Activated CD4-positive, alpha-beta T cell treated with anti-CD3 and anti-CD28 coated beads, Interleukin-2, amount 10 ng/mL, durations not matched to agents 24 days and 14 days (primary cell): Measurements from ENCODE around the gene SHKBP1. TPM values are rescaled to one million over a fixed set of nuclear protein-coding genes. Genes with fewer than 3 reads are reported as not detected.
A peak's percentile ranks its signal among the peaks of the same experiment; 100 is the strongest.

Experiments
- DNase-seq: peaks from one replicate; pipeline ENCODE4 v3.0.0; 2022
- H3K27ac Mint-ChIP-seq: one replicate; pipeline ENCODE4 v1.8.0; 2022; ENCODE audit warnings: mild to moderate bottlenecking, mixed read lengths
- H3K27me3 Mint-ChIP-seq: one replicate; pipeline ENCODE4 v1.8.0; 2022; ENCODE audit warnings: mixed read lengths
- H3K36me3 Mint-ChIP-seq: one replicate; pipeline ENCODE4 v1.8.0; 2022; ENCODE audit warnings: low read depth, mild to moderate bottlenecking, mixed read lengths
- H3K4me1 Mint-ChIP-seq: one replicate; pipeline ENCODE4 v1.8.0; 2021; ENCODE audit warnings: mixed read lengths
- H3K4me3 Mint-ChIP-seq: one replicate; pipeline ENCODE4 v1.8.0; 2022; ENCODE audit warnings: mild to moderate bottlenecking, moderate library complexity, mixed read lengths
- H3K9me3 Mint-ChIP-seq: one replicate; pipeline ENCODE4 v1.8.0; 2021; ENCODE audit warnings: mixed read lengths
- intact Hi-C: fragments of 100-400 bp; cut with micrococcal nuclease; formaldehyde crosslinking; loops from one replicate; pipeline ENCODE4 v1.15.1; 2023
- total RNA-seq: library from RNA; stranded (reverse); gene quantifications from 2 replicates; pipeline ENCODE4 v1.2.3, GENCODE V29; 2022

SHKBP1 gene
- total RNA-seq, 1 donor from 2014 or later: 113 TPM

GRCh38 chr19:40596608-40597328, 20.1 kb downstream of the SHKBP1 start:
- H3K27me3 Mint-ChIP-seq: peaks cover 35% of the 10 kb centered on the region
- intact Hi-C loops: loop anchor here (10.0 kb wide), 1 partner anchor 292 kb away; no protein-coding TSS in a partner anchor
- no peak overlapping the region for H3K27ac Mint-ChIP-seq
- peak overlapping the region; percentile 44 for H3K4me3 Mint-ChIP-seq
- H3K4me1 Mint-ChIP-seq: peaks cover 37% of the 10 kb centered on the region
- peaks cover 3% of the 10 kb centered on the region for H3K36me3 Mint-ChIP-seq
- peak; percentile 78 for DNase-seq
- H3K9me3 Mint-ChIP-seq: no peaks in the 10 kb centered on the region

- DNase-seq: no peak
- Mint-ChIP-seq H3K27ac (no peak overlapping the region), H3K4me1 (peaks cover 42% of the 10 kb centered on the region), H3K4me3 (peak overlapping the region; percentile 75), H3K9me3 (no peaks in the 10 kb centered on the region), H3K36me3 (no peaks in the 10 kb centered on the region), H3K27me3 (peaks cover 39% of the 10 kb centered on the region)
- intact Hi-C loops: loop anchor here (10.0 kb wide), 1 partner anchor 293 kb away; no protein-coding TSS in a partner anchor
Measured at GRCh38 chr19:40597329-40597838, 20.7 kb downstream of the SHKBP1 start.

GRCh38 chr19:40598121-40598917, 21.6 kb downstream of the SHKBP1 start:
- H3K36me3 Mint-ChIP-seq: no peaks in the 10 kb centered on the region
- intact Hi-C loops: loop anchor here (1.0 to 10.0 kb wide), 4 partner anchors 49 to 294 kb away; no protein-coding TSS in a partner anchor
- H3K4me1 Mint-ChIP-seq: peaks cover 49% of the 10 kb centered on the region
- peak overlapping the region; percentile 55 for H3K4me3 Mint-ChIP-seq
- DNase-seq: peak; percentile 96
- H3K27ac Mint-ChIP-seq: no peak overlapping the region
- H3K27me3 Mint-ChIP-seq: peaks cover 44% of the 10 kb centered on the region
- H3K9me3 Mint-ChIP-seq: no peaks in the 10 kb centered on the region

- intact Hi-C loops: loop anchor here (1.0 to 10.0 kb wide), 4 partner anchors 50 to 294 kb away; no protein-coding TSS in a partner anchor
- H3K9me3 Mint-ChIP-seq: no peaks in the 10 kb centered on the region
- peaks cover 53% of the 10 kb centered on the region for H3K4me1 Mint-ChIP-seq
- H3K27ac Mint-ChIP-seq: no peak overlapping the region
- DNase-seq: no peak
- H3K4me3 Mint-ChIP-seq: peak overlapping the region; percentile 14
- H3K36me3 Mint-ChIP-seq: peaks cover under 1% of the 10 kb centered on the region
- H3K27me3 Mint-ChIP-seq: peaks cover 44% of the 10 kb centered on the region
Measured at GRCh38 chr19:40598918-40599307, 22.2 kb downstream of the SHKBP1 start.

- DNase-seq: peak; percentile 72
- Mint-ChIP-seq H3K36me3 (peaks cover 3% of the 10 kb centered on the region), H3K9me3 (no peaks in the 10 kb centered on the region), H3K4me1 (peaks cover 54% of the 10 kb centered on the region), H3K4me3 (peak overlapping the region; percentile 74), H3K27me3 (peaks cover 44% of the 10 kb centered on the region), H3K27ac (peak overlapping the region; percentile 59)
- intact Hi-C loops: loop anchor here (2.0 to 10.0 kb wide), 2 partner anchors 71 to 295 kb away; no protein-coding TSS in a partner anchor
Measured at GRCh38 chr19:40599331-40599901, 22.7 kb downstream of the SHKBP1 start.

- DNase-seq: peak; percentile 61
- intact Hi-C loops: loop anchor here (2.0 to 10.0 kb wide), 5 partner anchors 71 to 1285 kb away; partner anchors contain the start of gene ARHGEF1
- Mint-ChIP-seq H3K9me3 (no peaks in the 10 kb centered on the region), H3K36me3 (peaks cover 3% of the 10 kb centered on the region), H3K27me3 (peaks cover 44% of the 10 kb centered on the region), H3K4me3 (peak overlapping the region; percentile 74), H3K4me1 (peaks cover 51% of the 10 kb centered on the region), H3K27ac (peak overlapping the region; percentile 59)
Measured at GRCh38 chr19:40599902-40600569, 23.4 kb downstream of the SHKBP1 start.

GRCh38 chr19:40600570-40601133, 24.0 kb downstream of the SHKBP1 start:
- peaks cover 54% of the 10 kb centered on the region for H3K4me1 Mint-ChIP-seq
- peak overlapping the region; percentile 53 for H3K27ac Mint-ChIP-seq
- H3K9me3 Mint-ChIP-seq: no peaks in the 10 kb centered on the region
- intact Hi-C loops: loop anchor here (5.0 to 10.0 kb wide), 3 partner anchors 178 to 1284 kb away; partner anchors contain the start of gene ARHGEF1
- H3K36me3 Mint-ChIP-seq: peaks cover 3% of the 10 kb centered on the region
- no peak for DNase-seq
- H3K27me3 Mint-ChIP-seq: peaks cover 44% of the 10 kb centered on the region
- peak overlapping the region; percentile 66 for H3K4me3 Mint-ChIP-seq

GRCh38 chr19:40601134-40601974, 24.7 kb downstream of the SHKBP1 start, which contains the start of gene LTBP4:
Gene LTBP4 (plus strand): TSS chr19:40601369. CDS start chr19:40601388, 19 bp downstream.
- H3K4me3 Mint-ChIP-seq: peak within 1 kb of the TSS; percentile 75
- no peaks in the 10 kb centered on the region for H3K9me3 Mint-ChIP-seq
- peaks cover 57% of the 10 kb centered on the region for H3K4me1 Mint-ChIP-seq
- H3K36me3 Mint-ChIP-seq: peaks cover 3% of the 10 kb centered on the region
- peaks cover 40% of the 10 kb centered on the region for H3K27me3 Mint-ChIP-seq
- H3K27ac Mint-ChIP-seq: peak within 1 kb of the TSS; percentile 53
- peak; percentile 77 for DNase-seq
- intact Hi-C loops: loop anchor here (5.0 to 10.0 kb wide), 3 partner anchors 179 to 1283 kb away; partner anchors contain the start of gene ARHGEF1

- peaks cover 62% of the 10 kb centered on the region for H3K4me1 Mint-ChIP-seq
- no peak for DNase-seq
- intact Hi-C loops: loop anchor here (5.0 to 10.0 kb wide), 3 partner anchors 181 to 1282 kb away; partner anchors contain the start of gene ARHGEF1
- peaks cover 3% of the 10 kb centered on the region for H3K36me3 Mint-ChIP-seq
- peaks cover 31% of the 10 kb centered on the region for H3K27me3 Mint-ChIP-seq
- peak overlapping the region; percentile 18 for H3K27ac Mint-ChIP-seq
- no peaks in the 10 kb centered on the region for H3K9me3 Mint-ChIP-seq
- peak overlapping the region; percentile 3 for H3K4me3 Mint-ChIP-seq
Measured at GRCh38 chr19:40603071-40603388, 26.4 kb downstream of the SHKBP1 start.

- Mint-ChIP-seq H3K27ac (peak overlapping the region; percentile 92), H3K36me3 (peaks cover 3% of the 10 kb centered on the region), H3K4me1 (peaks cover 60% of the 10 kb centered on the region), H3K4me3 (peak overlapping the region; percentile 94), H3K9me3 (no peaks in the 10 kb centered on the region), H3K27me3 (peaks cover 27% of the 10 kb centered on the region)
- intact Hi-C loops: loop anchor here (2.0 to 10.0 kb wide), 5 partner anchors 27 to 1281 kb away; partner anchors contain the start of genes ARHGEF1, BLVRB and SHKBP1
- peak; percentile 99 for DNase-seq
Measured at GRCh38 chr19:40603389-40604170, 26.9 kb downstream of the SHKBP1 start.

GRCh38 chr19:40604171-40604646, 27.5 kb downstream of the SHKBP1 start:
- Mint-ChIP-seq H3K27me3 (peaks cover 23% of the 10 kb centered on the region), H3K4me3 (peak overlapping the region; percentile 94), H3K27ac (peak overlapping the region; percentile 92), H3K36me3 (peaks cover 3% of the 10 kb centered on the region), H3K4me1 (peaks cover 60% of the 10 kb centered on the region), H3K9me3 (no peaks in the 10 kb centered on the region)
- no peak for DNase-seq
- intact Hi-C loops: loop anchor here (2.0 to 10.0 kb wide), 5 partner anchors 27 to 1281 kb away; partner anchors contain the start of genes ARHGEF1, BLVRB and SHKBP1
